GM23338 (cell line): ENCODE results near the gene TMPRSS11E. TPM values are rescaled to one million over a fixed set of nuclear protein-coding genes. Genes with fewer than 3 reads are reported as not detected.

Experiments
- ATAC-seq: fragments of 200-7000 bp; cut with Tn5 transposase; 3 replicates; pipeline ENCODE4 v1.9.1; 2020
- DNase-seq: peaks from one replicate; pipeline ENCODE4 v3.0.0-alpha.2; 2015; ENCODE audit warnings: low spot score
- H2AFZ ChIP-seq: fragments of 200-600 bp; sonication (generic); 2 replicates; pipeline ENCODE4 v1.8.0; 2016; ENCODE audit warnings: antibody characterized with exemption, mild to moderate bottlenecking, moderate library complexity
- H3F3A ChIP-seq: fragments of 200-600 bp; sonication (generic); replicated peaks from 2 replicates; pipeline ENCODE4 v1.8.0; 2017; ENCODE audit warnings: antibody characterized with exemption, mixed run types, low read depth
- H3K27ac ChIP-seq: fragments of 200-600 bp; sonication (generic); 2 replicates; pipeline ENCODE4 v1.6.1; 2016; ENCODE audit warnings: low read depth
- H3K27me3 ChIP-seq: fragments of 200-600 bp; sonication (generic); 2 replicates; pipeline ENCODE4 v1.8.0; 2016; ENCODE audit warnings: mild to moderate bottlenecking, mixed run types, moderate library complexity; ENCODE audit not compliant: insufficient read depth
- H3K36me3 ChIP-seq: fragments of 200-600 bp; sonication (generic); 2 replicates; pipeline ENCODE4 v1.8.0; 2016; ENCODE audit warnings: mild to moderate bottlenecking; ENCODE audit not compliant: insufficient read depth
- H3K4me1 ChIP-seq: fragments of 200-600 bp; sonication (generic); 2 replicates; pipeline ENCODE4 v1.8.0; 2016; ENCODE audit warnings: mild to moderate bottlenecking, moderate library complexity; ENCODE audit not compliant: insufficient read depth
- H3K4me2 ChIP-seq: fragments of 200-600 bp; sonication (generic); 2 replicates; pipeline ENCODE4 v1.7.1; 2017; ENCODE audit warnings: mixed run types
- H3K4me3 ChIP-seq: fragments of 200-600 bp; sonication (generic); 2 replicates; pipeline ENCODE4 v1.6.1; 2016; ENCODE audit warnings: mixed run types
- H3K79me2 ChIP-seq: fragments of 200-600 bp; sonication (generic); replicated peaks from 2 replicates; pipeline ENCODE4 v1.8.0; 2017; ENCODE audit warnings: mild to moderate bottlenecking; ENCODE audit not compliant: insufficient read depth
- H3K9me2 ChIP-seq: fragments of 200-600 bp; sonication (generic); 2 replicates; pipeline ENCODE4 v1.8.0; 2017; ENCODE audit not compliant: insufficient read depth
- H4K20me1 ChIP-seq: fragments of 200-600 bp; sonication (generic); replicated peaks from 2 replicates; pipeline ENCODE4 v1.8.0; 2017; ENCODE audit warnings: mild to moderate bottlenecking; ENCODE audit not compliant: insufficient read depth
- H3K27ac Mint-ChIP-seq: 2 replicates; pipeline ENCODE4 v1.8.0; 2020; ENCODE audit warnings: inconsistent platforms, mild to moderate bottlenecking, moderate library complexity, mixed read lengths
- H3K27me3 Mint-ChIP-seq: 3 replicates; pipeline ENCODE4 v1.8.0; 2022; ENCODE audit warnings: low read depth, mild to moderate bottlenecking, moderate library complexity, mixed read lengths, inconsistent platforms; ENCODE audit not compliant: insufficient read depth, poor library complexity
- H3K36me3 Mint-ChIP-seq: 3 replicates; pipeline ENCODE4 v1.8.0; 2021; ENCODE audit warnings: low read depth, mild to moderate bottlenecking, inconsistent platforms, moderate library complexity, mixed read lengths
- H3K4me1 Mint-ChIP-seq: 3 replicates; pipeline ENCODE4 v1.8.0; 2020; ENCODE audit warnings: mild to moderate bottlenecking, inconsistent platforms, mixed read lengths
- H3K4me3 Mint-ChIP-seq: 3 replicates; pipeline ENCODE4 v1.8.0; 2021; ENCODE audit warnings: moderate library complexity, mild to moderate bottlenecking, inconsistent platforms, mixed read lengths
- H3K9me3 Mint-ChIP-seq: 3 replicates; pipeline ENCODE4 v1.8.0; 2020; ENCODE audit warnings: moderate library complexity, mild to moderate bottlenecking, inconsistent platforms, mixed read lengths
- EZH2 ChIP-seq: fragments of 200-600 bp; sonication (generic); IDR thresholded peaks from one replicate; pipeline ENCODE4 v1.8.0; 2017; ENCODE audit warnings: antibody characterized with exemption, mild to moderate bottlenecking, low read depth; ENCODE audit not compliant: unreplicated experiment
- EZH2phosphoT487 ChIP-seq: fragments of 200-600 bp; sonication (generic); IDR thresholded peaks from one replicate; pipeline ENCODE4 v1.8.1; 2018; ENCODE audit warnings: antibody characterized with exemption; ENCODE audit not compliant: unreplicated experiment
- JUNB ChIP-seq: IDR thresholded peaks from one replicate; pipeline ENCODE4 v1.6.1; 2016; ENCODE audit warnings: antibody characterized with exemption; ENCODE audit not compliant: unreplicated experiment
- NANOG ChIP-seq: IDR thresholded peaks from 2 replicates; pipeline ENCODE4 v1.6.1; 2016; ENCODE audit warnings: antibody characterized with exemption, borderline replicate concordance
- POLR2AphosphoS5 ChIP-seq: IDR thresholded peaks from 2 replicates; pipeline ENCODE4 v1.6.1; 2016; ENCODE audit warnings: antibody characterized with exemption, low read depth
- STAT1 ChIP-seq: IDR thresholded peaks from one replicate; pipeline ENCODE4 v1.6.1; 2016; ENCODE audit warnings: antibody characterized with exemption; ENCODE audit not compliant: unreplicated experiment
- ZNF114 ChIP-seq: fragments of 250-450 bp; sonication (Bioruptor Pico); IDR thresholded peaks from 2 replicates; pipeline ENCODE4 v1.5.0; 2020; ENCODE audit warnings: mild to moderate bottlenecking, moderate library complexity
- polyA plus RNA-seq: library from polyadenylated mRNA; unstranded; fragments of >200 nt; fragmentation: Nextera tagmentation; extraction: Ambion mirVana; gene quantifications from 2 replicates; pipeline ENCODE4 v1.2.1, GENCODE V29; 2016
- total RNA-seq: library from RNA; depleted of rRNA; stranded (reverse); fragments of >200 nt; shearing (Covaris generic); gene quantifications from 2 replicates; pipeline ENCODE4 v1.2.3, GENCODE V29; 2014
- TF ChIP-seq, protein P1 (sequence below), 2 experiments: fragments of 200-600 bp in 1 of 2; sonication (generic) in 1 of 2; conservative IDR thresholded peaks; 2 replicates each; pipeline versions ENCODE4 v1.5.1 to v1.6.1; 2016 to 2017; ENCODE audit warnings: antibody characterized with exemption in 2 of 2, low read depth in 2 of 2, mild to moderate bottlenecking in 2 of 2, moderate library complexity in 1 of 2
- TF ChIP-seq, protein P2 (sequence below): fragments of 250-450 bp; sonication (Bioruptor Pico); IDR thresholded peaks from 2 replicates; pipeline ENCODE4 v1.5.0; 2020; ENCODE audit warnings: mild to moderate bottlenecking, moderate library complexity
- TF ChIP-seq, protein P3 (sequence below): IDR thresholded peaks from one replicate; pipeline ENCODE4 v1.6.1; 2018; ENCODE audit warnings: antibody characterized with exemption; ENCODE audit not compliant: unreplicated experiment
- TF ChIP-seq, protein P4 (sequence below): IDR thresholded peaks from 2 replicates; pipeline ENCODE4 v1.6.1; 2016; ENCODE audit warnings: antibody characterized with exemption

TMPRSS11E gene
- total and polyA plus RNA-seq, 2 experiments from 2014 or later, result 0.44 to 1.4 TPM

DNA sequence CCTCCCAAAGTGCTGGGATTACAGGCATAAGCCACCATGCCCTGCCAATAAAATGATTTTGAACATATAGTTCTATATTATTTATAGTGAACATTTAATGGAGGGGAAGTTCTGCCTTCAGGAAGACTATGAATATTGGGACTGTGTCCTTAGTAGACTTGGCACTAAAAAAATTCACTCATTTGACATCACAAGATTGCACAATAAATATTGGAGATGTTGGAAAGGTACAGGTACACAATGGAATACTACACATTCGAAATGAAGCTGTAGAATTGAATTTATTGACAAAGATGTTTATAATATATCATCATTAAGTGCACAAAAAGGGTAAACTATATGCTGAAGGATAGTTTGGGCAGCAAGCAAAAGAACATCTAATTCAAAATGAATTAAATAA is 13.0 kb upstream of the TMPRSS11E start:
- no peaks in the 10 kb centered on the region; the same call in 2 of the 3 replicates for H3K36me3 Mint-ChIP-seq
- no peak overlapping the region for H3K4me3 Mint-ChIP-seq
- no peak for DNase-seq
- no peak overlapping the region for H3K27ac Mint-ChIP-seq
- Histone ChIP-seq H3F3A (no peaks in the 10 kb centered on the region), H3K4me1 (peaks cover 18% of the 10 kb centered on the region; the same call in 1 of the 2 replicates), H3K79me2 (no peaks in the 10 kb centered on the region), H4K20me1 (no peaks in the 10 kb centered on the region), H3K36me3 (0 out of 2 replicates have a peak, but pooled peaks cover 3% of the 10 kb centered on the region), H3K9me2 (no peaks in the 10 kb centered on the region), H2AFZ (no peak overlapping the region), H3K27ac (no peak overlapping the region), H3K27me3 (no peaks in the 10 kb centered on the region), H3K4me2 (no peak overlapping the region), H3K4me3 (no peak overlapping the region)
- no peaks in the 10 kb centered on the region for H3K9me3 Mint-ChIP-seq
- H3K4me1 Mint-ChIP-seq, result peaks cover 9% of the 10 kb centered on the region; the same call in 2 of the 3 replicates
- no peak for TF ChIP-seq NANOG
- no peak for TF ChIP-seq JUNB
- TF ChIP-seq ZNF114 (CRISPR knock-in tag), result no peak
- TF ChIP-seq EZH2phosphoT487, result no peak
- TF ChIP-seq, protein P1, sequence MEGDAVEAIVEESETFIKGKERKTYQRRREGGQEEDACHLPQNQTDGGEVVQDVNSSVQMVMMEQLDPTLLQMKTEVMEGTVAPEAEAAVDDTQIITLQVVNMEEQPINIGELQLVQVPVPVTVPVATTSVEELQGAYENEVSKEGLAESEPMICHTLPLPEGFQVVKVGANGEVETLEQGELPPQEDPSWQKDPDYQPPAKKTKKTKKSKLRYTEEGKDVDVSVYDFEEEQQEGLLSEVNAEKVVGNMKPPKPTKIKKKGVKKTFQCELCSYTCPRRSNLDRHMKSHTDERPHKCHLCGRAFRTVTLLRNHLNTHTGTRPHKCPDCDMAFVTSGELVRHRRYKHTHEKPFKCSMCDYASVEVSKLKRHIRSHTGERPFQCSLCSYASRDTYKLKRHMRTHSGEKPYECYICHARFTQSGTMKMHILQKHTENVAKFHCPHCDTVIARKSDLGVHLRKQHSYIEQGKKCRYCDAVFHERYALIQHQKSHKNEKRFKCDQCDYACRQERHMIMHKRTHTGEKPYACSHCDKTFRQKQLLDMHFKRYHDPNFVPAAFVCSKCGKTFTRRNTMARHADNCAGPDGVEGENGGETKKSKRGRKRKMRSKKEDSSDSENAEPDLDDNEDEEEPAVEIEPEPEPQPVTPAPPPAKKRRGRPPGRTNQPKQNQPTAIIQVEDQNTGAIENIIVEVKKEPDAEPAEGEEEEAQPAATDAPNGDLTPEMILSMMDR (conservative IDR thresholded peaks at IDR 0.05; ENCODE audit: low read depth in 2 of 2), result no peak
- TF ChIP-seq, protein P2, sequence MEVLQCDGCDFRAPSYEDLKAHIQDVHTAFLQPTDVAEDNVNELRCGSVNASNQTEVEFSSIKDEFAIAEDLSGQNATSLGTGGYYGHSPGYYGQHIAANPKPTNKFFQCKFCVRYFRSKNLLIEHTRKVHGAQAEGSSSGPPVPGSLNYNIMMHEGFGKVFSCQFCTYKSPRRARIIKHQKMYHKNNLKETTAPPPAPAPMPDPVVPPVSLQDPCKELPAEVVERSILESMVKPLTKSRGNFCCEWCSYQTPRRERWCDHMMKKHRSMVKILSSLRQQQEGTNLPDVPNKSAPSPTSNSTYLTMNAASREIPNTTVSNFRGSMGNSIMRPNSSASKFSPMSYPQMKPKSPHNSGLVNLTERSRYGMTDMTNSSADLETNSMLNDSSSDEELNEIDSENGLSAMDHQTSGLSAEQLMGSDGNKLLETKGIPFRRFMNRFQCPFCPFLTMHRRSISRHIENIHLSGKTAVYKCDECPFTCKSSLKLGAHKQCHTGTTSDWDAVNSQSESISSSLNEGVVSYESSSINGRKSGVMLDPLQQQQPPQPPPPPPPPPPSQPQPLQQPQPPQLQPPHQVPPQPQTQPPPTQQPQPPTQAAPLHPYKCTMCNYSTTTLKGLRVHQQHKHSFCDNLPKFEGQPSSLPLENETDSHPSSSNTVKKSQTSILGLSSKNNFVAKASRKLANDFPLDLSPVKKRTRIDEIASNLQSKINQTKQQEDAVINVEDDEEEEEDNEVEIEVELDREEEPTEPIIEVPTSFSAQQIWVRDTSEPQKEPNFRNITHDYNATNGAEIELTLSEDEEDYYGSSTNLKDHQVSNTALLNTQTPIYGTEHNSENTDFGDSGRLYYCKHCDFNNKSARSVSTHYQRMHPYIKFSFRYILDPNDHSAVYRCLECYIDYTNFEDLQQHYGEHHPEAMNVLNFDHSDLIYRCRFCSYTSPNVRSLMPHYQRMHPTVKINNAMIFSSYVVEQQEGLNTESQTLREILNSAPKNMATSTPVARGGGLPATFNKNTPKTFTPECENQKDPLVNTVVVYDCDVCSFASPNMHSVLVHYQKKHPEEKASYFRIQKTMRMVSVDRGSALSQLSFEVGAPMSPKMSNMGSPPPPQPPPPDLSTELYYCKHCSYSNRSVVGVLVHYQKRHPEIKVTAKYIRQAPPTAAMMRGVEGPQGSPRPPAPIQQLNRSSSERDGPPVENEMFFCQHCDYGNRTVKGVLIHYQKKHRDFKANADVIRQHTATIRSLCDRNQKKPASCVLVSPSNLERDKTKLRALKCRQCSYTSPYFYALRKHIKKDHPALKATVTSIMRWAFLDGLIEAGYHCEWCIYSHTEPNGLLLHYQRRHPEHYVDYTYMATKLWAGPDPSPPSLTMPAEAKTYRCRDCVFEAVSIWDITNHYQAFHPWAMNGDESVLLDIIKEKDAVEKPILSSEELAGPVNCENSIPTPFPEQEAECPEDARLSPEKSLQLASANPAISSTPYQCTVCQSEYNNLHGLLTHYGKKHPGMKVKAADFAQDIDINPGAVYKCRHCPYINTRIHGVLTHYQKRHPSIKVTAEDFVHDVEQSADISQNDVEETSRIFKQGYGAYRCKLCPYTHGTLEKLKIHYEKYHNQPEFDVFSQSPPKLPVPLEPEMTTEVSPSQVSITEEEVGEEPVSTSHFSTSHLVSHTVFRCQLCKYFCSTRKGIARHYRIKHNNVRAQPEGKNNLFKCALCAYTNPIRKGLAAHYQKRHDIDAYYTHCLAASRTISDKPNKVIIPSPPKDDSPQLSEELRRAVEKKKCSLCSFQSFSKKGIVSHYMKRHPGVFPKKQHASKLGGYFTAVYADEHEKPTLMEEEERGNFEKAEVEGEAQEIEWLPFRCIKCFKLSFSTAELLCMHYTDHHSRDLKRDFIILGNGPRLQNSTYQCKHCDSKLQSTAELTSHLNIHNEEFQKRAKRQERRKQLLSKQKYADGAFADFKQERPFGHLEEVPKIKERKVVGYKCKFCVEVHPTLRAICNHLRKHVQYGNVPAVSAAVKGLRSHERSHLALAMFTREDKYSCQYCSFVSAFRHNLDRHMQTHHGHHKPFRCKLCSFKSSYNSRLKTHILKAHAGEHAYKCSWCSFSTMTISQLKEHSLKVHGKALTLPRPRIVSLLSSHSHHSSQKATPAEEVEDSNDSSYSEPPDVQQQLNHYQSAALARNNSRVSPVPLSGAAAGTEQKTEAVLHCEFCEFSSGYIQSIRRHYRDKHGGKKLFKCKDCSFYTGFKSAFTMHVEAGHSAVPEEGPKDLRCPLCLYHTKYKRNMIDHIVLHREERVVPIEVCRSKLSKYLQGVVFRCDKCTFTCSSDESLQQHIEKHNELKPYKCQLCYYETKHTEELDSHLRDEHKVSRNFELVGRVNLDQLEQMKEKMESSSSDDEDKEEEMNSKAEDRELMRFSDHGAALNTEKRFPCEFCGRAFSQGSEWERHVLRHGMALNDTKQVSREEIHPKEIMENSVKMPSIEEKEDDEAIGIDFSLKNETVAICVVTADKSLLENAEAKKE (CRISPR knock-in tag), result no peak
- TF ChIP-seq STAT1, result no peak
- no peak for TF ChIP-seq EZH2
- TF ChIP-seq, protein P3, sequence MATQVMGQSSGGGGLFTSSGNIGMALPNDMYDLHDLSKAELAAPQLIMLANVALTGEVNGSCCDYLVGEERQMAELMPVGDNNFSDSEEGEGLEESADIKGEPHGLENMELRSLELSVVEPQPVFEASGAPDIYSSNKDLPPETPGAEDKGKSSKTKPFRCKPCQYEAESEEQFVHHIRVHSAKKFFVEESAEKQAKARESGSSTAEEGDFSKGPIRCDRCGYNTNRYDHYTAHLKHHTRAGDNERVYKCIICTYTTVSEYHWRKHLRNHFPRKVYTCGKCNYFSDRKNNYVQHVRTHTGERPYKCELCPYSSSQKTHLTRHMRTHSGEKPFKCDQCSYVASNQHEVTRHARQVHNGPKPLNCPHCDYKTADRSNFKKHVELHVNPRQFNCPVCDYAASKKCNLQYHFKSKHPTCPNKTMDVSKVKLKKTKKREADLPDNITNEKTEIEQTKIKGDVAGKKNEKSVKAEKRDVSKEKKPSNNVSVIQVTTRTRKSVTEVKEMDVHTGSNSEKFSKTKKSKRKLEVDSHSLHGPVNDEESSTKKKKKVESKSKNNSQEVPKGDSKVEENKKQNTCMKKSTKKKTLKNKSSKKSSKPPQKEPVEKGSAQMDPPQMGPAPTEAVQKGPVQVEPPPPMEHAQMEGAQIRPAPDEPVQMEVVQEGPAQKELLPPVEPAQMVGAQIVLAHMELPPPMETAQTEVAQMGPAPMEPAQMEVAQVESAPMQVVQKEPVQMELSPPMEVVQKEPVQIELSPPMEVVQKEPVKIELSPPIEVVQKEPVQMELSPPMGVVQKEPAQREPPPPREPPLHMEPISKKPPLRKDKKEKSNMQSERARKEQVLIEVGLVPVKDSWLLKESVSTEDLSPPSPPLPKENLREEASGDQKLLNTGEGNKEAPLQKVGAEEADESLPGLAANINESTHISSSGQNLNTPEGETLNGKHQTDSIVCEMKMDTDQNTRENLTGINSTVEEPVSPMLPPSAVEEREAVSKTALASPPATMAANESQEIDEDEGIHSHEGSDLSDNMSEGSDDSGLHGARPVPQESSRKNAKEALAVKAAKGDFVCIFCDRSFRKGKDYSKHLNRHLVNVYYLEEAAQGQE, result no peak
- TF ChIP-seq, protein P4, sequence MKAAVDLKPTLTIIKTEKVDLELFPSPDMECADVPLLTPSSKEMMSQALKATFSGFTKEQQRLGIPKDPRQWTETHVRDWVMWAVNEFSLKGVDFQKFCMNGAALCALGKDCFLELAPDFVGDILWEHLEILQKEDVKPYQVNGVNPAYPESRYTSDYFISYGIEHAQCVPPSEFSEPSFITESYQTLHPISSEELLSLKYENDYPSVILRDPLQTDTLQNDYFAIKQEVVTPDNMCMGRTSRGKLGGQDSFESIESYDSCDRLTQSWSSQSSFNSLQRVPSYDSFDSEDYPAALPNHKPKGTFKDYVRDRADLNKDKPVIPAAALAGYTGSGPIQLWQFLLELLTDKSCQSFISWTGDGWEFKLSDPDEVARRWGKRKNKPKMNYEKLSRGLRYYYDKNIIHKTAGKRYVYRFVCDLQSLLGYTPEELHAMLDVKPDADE, result no peak
- TF ChIP-seq POLR2AphosphoS5, result no peak
- no peak for ATAC-seq
- peaks cover 3% of the 10 kb centered on the region for H3K27me3 Mint-ChIP-seq
